ENCODE results near the gene HPCAL1. TPM values are rescaled to one million over a fixed set of nuclear protein-coding genes. Genes with fewer than 3 reads are reported as not detected.

The HPCAL1 gene
- total and polyA plus RNA-seq, 2 of the 8 experiments (the other 6 are each of a cell fraction or from before 2014, with no cell fraction given), result 5.8 to 8.6 TPM

DNA sequence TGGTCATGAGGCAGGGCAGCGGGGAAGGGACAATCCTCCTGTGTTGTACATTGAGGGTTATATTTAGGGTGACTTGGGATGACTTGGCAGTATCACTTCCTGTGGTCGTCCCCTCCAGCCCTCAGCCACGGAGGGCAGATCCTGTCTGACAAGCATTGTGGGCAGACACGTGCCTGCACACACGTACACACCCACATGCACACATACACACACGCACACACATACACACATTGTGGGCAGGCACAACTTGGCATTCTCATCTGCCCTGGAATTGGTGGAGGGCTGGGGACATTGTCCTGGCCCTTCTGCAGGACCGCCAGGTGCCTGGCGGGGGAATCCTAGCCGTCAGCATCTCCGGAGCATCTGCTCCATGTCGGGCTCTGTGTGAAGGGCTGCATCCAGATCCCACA, 97.9 kb downstream of the HPCAL1 start:
- WGBS, 2 experiments (ENCODE audit: extremely low coverage in 1 of 2, insufficient coverage in 1 of 2, insufficient read length in 1 of 2, insufficient replicate concordance in 2 of 2, low coverage in 1 of 2, low lambda C conversion rate in 2 of 2, missing lambda C conversion rate in 1 of 2), result 93% methylated on average over 11 of the region's 11 CpGs; no CpG with 5 or more reads in 1 of the 2 experiments
- Histone ChIP-seq H2BK12ac (ENCODE audit: low read depth, low read length) (no peak overlapping the region), H3K36me3 (ENCODE audit: control insufficient read depth in 2 of 4, insufficient read depth in 4 of 4, low read length in 3 of 4) (no peaks in the 10 kb centered on the region)
- TF ChIP-seq CHD1 (IDR thresholded peaks at IDR 0.05; ENCODE audit: low read depth, low read length) (no peak), EP300 (IDR thresholded peaks at IDR 0.05; ENCODE audit: borderline replicate concordance in 1 of 2, low read depth in 2 of 2, low read length in 2 of 2) (no peak), EZH2 (IDR thresholded peaks at IDR 0.05; ENCODE audit: low read depth, low read length, severe bottlenecking) (no peak), RNF2 (IDR thresholded peaks at IDR 0.05; ENCODE audit: borderline replicate concordance, low read depth, low read length, missing control alignments, poor library complexity, severe bottlenecking) (no peak), JUND (IDR thresholded peaks at IDR 0.05; ENCODE audit: low read length) (no peak), BACH1 (IDR thresholded peaks at IDR 0.05; ENCODE audit: low read length) (no peak), CREB1 (IDR thresholded peaks at IDR 0.05) (no peak)
- TF ChIP-seq, protein P1, sequence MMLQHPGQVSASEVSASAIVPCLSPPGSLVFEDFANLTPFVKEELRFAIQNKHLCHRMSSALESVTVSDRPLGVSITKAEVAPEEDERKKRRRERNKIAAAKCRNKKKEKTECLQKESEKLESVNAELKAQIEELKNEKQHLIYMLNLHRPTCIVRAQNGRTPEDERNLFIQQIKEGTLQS (IDR thresholded peaks at IDR 0.05; ENCODE audit: insufficient read depth, low read depth, low read length), result no peak

More for the DNA sequence above, 97.9 kb downstream of the HPCAL1 start:
- H4K91ac ChIP-seq (replicated peaks; ENCODE audit: insufficient read length, low read length), result no peak overlapping the region
- no peaks in the 10 kb centered on the region for H3K9me3 ChIP-seq (ENCODE audit: insufficient read depth in 2 of 2, low read depth in 1 of 2, low read length in 1 of 2)
- no peak overlapping the region for H3K4me2 ChIP-seq (ENCODE audit: insufficient read depth in 1 of 2, low read depth in 2 of 2, low read length in 2 of 2)
- no peak overlapping the region for H3K9ac ChIP-seq (replicated peaks in 1 of 4; ENCODE audit: extremely low read depth in 1 of 4, low read depth in 3 of 4, low read length in 3 of 4)
- no peak overlapping the region for H3K14ac ChIP-seq (ENCODE audit: insufficient read length)
- no peak overlapping the region for H2BK120ac ChIP-seq (replicated peaks; ENCODE audit: low read depth, low read length)
- H3K56ac ChIP-seq (replicated peaks; ENCODE audit: insufficient read length, low read depth, low read length), result no peak overlapping the region
- no peak overlapping the region for H2AFZ ChIP-seq (ENCODE audit: low read length)
- ChIA-PET CTCF (ENCODE audit: partially characterized antibody) (interaction anchor here (1.2 kb wide), 2 partner anchors 9 to 17 kb away, joined by 3 read pairs; no protein-coding TSS in a partner anchor), POLR2A (ENCODE audit: partially characterized antibody) (no interaction called here)
- no peak overlapping the region for H4K5ac ChIP-seq (ENCODE audit: insufficient read length, low read depth, low read length)
- H3K4me3 ChIP-seq (ENCODE audit: extremely low read depth in 1 of 4, insufficient read depth in 2 of 4, low read depth in 3 of 4, low read length in 4 of 4), result no peak overlapping the region
- H3K79me2 ChIP-seq (ENCODE audit: control insufficient read depth in 1 of 2, insufficient read depth in 2 of 2, low read length in 2 of 2), result no peaks in the 10 kb centered on the region
- H3K23ac ChIP-seq (ENCODE audit: insufficient read length), result no peak overlapping the region
- 0 out of 2 replicates have a peak overlapping the region, but pooled peaks have one; percentile 72 for H2BK15ac ChIP-seq (ENCODE audit: low read length)
- H3K4me1 ChIP-seq (replicated peaks in 1 of 4; ENCODE audit: control insufficient read depth in 3 of 4, insufficient read depth in 4 of 4, low read length in 3 of 4), result peaks cover 0 to 4% (median 0%) of the 10 kb centered on the region in 4 experiments; a peak in 1 of 7 replicates
- H2BK20ac ChIP-seq (ENCODE audit: low read length), result no peak overlapping the region
- peaks cover 4% of the 10 kb centered on the region; the same call in 1 of the 2 replicates for H3K23me2 ChIP-seq (ENCODE audit: low read depth, low read length)
- H3K79me1 ChIP-seq (ENCODE audit: low read depth, low read length), result no peaks in the 10 kb centered on the region; the same call in none of the 2 replicates
- H3K27ac ChIP-seq (ENCODE audit: low read depth, low read length), result no peak overlapping the region
- H3K18ac ChIP-seq (ENCODE audit: extremely low read depth, low read length), result no peak overlapping the region; the same call in 1 of the 2 replicates
- DNase-seq (ENCODE audit: low read depth in 1 of 2, low spot score in 2 of 2) (no peak), FAIRE-seq (no peak)
- no peaks in the 10 kb centered on the region for H3K27me3 ChIP-seq (replicated peaks in 1 of 4; ENCODE audit: control insufficient read depth in 3 of 4, extremely low read depth in 1 of 4, insufficient read depth in 3 of 4, low read length in 3 of 4)
- H2AK5ac ChIP-seq (ENCODE audit: low read depth, low read length), result no peak overlapping the region
- H2BK5ac ChIP-seq (ENCODE audit: low read depth, low read length), result peak overlapping the region; percentile 60
- H4K20me1 ChIP-seq (replicated peaks in 1 of 2; ENCODE audit: control insufficient read depth in 1 of 2, insufficient read depth in 2 of 2, low read length in 2 of 2), result no peaks in the 10 kb centered on the region
- no peak overlapping the region for H3K4ac ChIP-seq (replicated peaks; ENCODE audit: insufficient read length, low read depth, low read length)
- H4K8ac ChIP-seq (ENCODE audit: extremely low read depth, insufficient read depth, low read length), result no peak overlapping the region
